Fibroblast of peridontal ligament (primary cell): Measurements from ENCODE around the gene COL4A4.

Source experiments
- DNase-seq: peaks from one replicate; pipeline ENCODE4 v3.0.0-alpha.2; 2010; ENCODE audit errors: extremely low read depth

COL4A4 gene

DNA sequence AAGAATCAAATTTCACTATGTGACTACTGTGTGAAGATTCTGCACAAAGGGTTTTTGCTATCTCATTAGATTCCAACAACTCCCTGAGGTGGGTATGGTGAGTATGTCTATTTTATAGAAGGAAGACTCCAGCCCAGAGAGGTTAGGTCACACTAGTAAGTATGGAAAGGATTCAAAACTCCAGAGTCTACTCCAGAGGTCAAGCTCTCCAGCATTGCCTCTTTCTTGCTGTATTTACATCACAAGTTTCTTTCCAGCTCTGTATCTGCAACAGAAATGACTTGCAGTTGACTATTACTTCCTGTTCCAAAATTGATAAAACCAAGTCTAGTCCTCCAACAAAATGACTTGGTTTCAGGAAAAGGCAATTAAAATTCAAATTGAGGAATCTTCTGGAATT is 2.1 kb downstream of the COL4A4 start:
- DNase-seq: no peak

- no peak for DNase-seq
Observed at GRCh38 chr2:227160164-227160563, 3.8 kb downstream of the COL4A4 start.

GRCh38 chr2:227154986-227155774 is 8.8 kb downstream of the COL4A4 start:
- peak; percentile 15 for DNase-seq

- no peak for DNase-seq
Observed at GRCh38 chr2:227153758-227154486, 10.1 kb downstream of the COL4A4 start.

DNA sequence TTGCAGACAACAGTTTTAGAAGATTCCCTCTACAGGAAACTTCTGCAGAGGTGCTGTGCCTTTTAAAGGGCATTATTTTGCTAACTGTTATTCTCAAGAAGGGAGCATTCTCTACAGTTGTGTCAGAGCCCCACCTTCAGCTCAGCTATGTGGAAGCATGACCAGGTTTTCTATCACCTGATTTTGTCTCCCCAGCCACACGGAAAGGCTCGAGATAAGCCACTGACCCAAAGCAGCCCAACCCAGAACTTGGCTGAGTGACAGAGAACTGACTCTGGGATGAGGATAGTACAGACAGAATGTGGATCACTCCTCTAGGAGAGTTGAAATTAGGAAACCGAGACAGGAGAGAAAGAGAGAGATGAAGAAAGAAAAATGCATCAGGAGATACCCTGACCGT is 10.7 kb downstream of the COL4A4 start:
- DNase-seq: no peak

DNA sequence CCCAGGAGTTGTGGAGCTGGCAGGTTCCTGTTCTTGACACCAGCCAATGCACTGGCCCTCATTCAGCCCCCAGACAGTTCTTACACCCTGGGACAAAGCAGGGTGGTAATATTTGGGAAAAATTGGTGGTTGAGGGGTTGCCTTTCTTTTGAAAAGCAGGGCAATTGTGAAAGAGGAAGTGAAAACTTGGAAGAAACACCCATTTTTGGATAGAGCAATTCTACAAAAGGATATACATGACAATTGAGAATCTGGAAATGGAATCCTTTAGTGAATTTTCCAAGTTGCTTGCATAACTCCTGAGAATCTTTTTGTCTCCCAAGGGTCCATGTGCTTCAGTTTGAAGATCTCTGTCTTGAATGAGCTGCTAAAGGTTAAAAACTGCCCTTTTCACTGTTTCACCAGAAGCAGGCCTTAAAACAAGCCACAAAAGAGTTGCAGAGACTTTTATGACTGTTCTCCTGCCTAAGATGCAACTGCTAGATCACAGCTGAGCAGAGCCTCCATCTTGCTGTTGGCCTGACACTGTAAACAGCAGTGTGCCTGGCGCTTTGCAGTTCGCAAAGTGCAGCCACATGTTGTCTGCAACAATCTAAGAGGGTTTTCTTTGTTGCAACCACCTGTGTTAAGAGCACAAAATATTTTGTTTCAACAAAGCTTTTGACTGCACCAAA is 11.8 kb downstream of the COL4A4 start:
- DNase-seq: no peak

DNA sequence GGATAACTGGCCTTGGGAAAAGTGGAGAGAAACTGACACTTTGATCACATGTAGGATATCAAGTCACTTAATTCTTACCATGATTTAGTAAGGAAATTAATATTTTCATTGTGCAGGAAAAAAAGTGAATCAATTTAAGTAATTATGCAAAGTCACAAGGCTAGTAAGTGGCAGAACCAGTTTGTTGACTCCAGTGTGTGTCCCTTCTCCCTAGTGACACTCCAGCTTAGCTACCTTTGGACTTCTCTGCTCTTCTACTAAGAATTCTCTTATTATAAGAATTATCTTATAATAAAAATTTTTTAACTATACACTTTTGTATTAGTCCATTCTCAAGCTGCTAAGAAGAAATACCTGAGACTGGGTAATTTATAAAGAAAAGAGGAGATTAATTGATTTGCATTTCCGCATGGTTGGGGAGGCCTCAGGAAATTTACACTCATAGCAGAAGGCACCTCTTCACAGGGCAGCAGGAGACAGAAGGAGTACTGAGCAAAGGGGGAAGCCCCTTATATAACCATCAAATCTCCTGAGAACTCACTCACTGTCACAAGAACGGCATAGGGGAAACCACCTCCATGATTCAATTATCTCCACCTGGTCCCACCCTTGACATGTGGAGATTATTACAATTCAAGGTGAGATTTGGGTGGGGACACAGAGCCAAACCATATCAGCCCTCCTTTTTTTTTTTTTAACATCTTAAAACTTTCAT is 13.6 kb downstream of the COL4A4 start:
- DNase-seq: no peak

DNA sequence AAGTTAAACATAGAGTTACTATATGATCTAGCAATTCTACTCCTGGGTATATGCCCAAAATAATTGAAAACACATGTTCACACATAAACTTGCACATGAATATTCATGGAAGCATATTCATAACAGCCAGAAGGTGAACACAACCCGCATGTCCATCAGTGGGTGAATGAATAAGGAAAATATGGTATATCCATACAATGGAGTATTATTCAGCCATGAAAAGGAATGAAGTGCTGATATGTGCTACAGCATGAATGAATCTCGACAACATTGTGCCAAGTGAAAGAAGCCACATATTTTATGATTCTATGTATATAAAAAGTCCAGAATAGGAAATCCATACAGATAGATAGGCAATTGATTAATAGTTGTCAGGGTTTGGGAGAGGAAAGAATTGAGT is 15.9 kb downstream of the COL4A4 start:
- DNase-seq: no peak

GRCh38 chr2:227147023-227147422 is 17.0 kb downstream of the COL4A4 start:
- peak; percentile 59 for DNase-seq

DNA sequence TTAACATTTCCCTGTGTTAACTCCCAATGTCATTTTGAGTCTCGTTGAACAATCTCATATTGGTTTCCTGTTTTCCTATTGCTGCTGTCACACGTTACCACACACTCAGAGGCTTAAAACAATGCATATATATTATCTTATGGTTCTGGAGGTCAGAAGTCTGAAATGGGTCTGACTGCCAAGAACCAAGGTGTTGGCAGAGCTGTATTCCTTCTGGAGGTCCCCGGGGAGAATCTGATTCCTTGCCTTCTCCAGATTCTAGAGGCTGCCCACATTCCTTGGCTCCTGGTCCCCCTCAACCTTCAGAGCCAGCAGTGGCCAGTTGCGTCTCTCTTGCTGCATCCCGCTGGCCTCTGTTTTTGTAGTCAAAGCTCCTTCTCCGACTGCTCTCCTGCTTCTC is 17.5 kb downstream of the COL4A4 start:
- no peak for DNase-seq

GRCh38 chr2:227143895-227144294 is 20.1 kb downstream of the COL4A4 start:
- DNase-seq: no peak

DNA sequence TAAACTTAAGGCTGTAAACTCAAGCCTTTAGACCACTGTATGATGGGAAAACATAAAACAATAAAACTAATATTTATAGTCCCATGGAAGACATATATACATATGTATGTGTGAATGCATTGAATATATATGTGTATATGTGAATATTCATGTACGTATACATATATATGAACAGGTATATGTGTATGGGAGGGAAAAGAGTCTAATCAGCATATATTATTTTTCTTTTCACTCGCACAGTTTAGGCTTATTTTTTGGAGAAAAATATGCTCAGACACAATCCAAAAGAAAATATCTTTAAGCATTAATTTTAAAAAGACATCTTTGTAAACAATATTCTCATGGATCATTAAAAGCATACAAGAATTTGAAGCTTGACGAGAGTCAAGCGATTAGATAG is 22.7 kb downstream of the COL4A4 start:
- no peak for DNase-seq

- DNase-seq: peak; percentile 43
Observed at GRCh38 chr2:227134591-227134990, 29.4 kb downstream of the COL4A4 start.

- DNase-seq: no peak
Observed at GRCh38 chr2:227132986-227133385, 31.0 kb downstream of the COL4A4 start.

DNA sequence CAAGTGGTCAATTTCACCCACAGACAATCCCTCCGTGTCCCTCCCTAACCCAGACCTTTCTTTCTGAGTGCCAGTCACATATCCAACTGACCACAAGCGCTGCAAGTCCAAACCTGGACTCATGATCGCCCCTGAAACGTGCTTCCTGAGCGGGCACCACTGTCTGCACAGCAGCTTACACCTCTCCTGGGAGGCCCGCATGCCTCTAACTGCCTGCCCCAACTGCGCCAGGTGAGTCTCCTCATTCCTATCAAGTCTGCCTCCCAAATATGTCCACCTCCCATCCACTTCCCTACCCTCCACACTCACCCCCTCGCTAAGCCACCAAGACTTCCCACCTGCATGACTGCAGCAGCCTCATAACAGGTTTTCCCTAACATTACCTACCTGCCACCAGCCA is 33.4 kb downstream of the COL4A4 start:
- DNase-seq: no peak

- no peak for DNase-seq
Observed at GRCh38 chr2:227127201-227127600, 36.8 kb downstream of the COL4A4 start.

GRCh38 chr2:227125506-227125905 is 38.5 kb downstream of the COL4A4 start:
- DNase-seq: no peak

- no peak for DNase-seq
Observed at GRCh38 chr2:227124811-227125210, 39.2 kb downstream of the COL4A4 start.

- DNase-seq: no peak
Observed at GRCh38 chr2:227123697-227124096, 40.3 kb downstream of the COL4A4 start.

DNA sequence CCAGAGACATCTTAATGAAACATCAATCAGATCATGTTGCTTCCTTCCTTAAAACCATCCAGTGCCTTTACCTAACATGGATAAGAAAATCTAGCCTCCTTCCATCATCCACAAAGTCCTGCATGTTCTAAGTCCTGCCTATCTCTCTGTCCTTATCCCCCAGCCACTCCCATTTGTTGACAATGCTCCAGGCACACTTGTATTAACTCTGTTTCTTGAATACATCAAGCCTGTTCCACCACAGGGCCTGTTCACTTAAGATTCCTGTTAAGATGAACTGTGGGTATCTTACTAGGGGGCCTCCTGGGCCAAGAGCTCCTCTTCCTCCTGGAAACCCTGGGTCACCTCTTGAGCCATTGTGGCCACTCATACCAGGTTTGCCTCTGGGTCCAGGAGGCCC is 45.7 kb downstream of the COL4A4 start:
- no peak for DNase-seq

GRCh38 chr2:227117852-227118251 is 46.2 kb downstream of the COL4A4 start:
- DNase-seq: no peak

GRCh38 chr2:227117027-227117426 is 47.0 kb downstream of the COL4A4 start:
- DNase-seq: no peak
